GM10847 (cell line): Measurements from ENCODE around the gene RAP1GDS1.

Experiments
- POLR2A ChIP-seq: IDR thresholded peaks from 2 replicates; pipeline ENCODE4 v1.6.1; 2011; ENCODE audit not compliant: insufficient read length; ENCODE audit errors: extremely low read depth

RAP1GDS1 gene

DNA sequence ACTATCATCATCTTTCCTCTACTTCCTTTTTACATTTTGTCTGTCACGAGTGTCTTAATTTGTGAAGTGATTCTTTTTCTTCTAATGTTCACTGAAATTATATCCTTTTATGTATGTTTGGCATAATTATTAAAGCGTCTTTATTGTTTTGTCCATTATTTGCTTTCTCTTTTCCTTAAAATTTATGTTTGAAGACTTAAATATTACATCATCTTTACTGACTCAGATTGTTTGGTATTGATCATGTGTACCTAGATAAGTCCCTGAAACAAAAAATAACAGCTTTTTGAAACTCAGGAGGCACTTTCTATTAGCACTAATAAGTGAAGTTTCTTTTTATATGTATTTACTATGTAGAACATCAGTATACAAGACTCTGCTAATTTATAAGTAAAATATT is 120.1 kb downstream of the RAP1GDS1 start:
- TF ChIP-seq POLR2A: no peak

DNA sequence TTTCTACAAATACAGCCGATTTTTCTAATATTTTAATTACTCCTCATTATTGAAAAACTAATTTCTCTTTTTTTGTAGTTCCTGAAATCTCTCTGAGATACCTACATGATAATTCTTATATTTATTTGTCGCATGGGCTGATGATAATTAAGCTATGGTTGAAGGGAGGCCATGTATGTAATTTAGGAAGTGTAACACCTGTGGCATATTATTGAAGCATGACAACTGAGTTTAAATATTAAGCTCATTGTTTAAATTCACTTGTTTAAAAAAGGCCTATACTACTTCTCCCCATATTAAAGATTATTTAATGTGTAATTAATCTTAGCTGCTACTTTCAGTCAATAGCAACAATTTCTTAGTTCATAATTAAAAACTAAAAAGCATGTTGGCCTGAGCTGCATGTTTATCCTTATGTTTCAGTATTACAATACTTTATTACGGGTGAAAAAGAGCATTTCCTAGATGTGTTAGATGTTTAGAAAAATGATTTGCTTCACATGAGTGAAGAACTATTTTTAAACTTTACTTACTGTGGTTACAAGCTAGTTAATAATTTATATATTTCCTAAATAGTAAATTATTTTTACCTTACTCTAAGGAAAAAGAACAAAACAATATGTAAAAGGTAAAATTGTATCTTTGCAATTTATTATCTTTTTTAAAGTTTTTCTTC is 122.4 kb downstream of the RAP1GDS1 start:
- TF ChIP-seq POLR2A: no peak

DNA sequence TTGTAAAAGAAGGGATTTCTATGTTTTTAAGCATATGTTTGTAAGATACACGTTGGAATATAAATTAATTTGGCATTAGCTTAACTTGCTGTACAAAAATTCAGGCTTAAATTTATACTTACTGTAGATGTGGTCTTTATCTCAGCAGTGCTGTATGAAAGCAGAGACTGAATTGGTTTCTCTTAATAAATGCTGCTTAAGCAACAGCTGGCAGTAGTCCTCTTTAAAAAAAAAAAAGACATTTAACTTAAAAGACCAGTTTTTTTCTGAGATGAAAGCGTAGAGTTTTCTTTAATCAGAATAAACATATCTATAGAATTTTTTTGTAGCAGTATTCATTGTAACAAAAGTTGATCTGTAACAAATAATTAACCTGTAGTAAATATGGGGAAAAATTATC is 124.6 kb downstream of the RAP1GDS1 start:
- TF ChIP-seq POLR2A: no peak

GRCh38 chr4:98387345-98388026 is 126.3 kb downstream of the RAP1GDS1 start:
- no peak for TF ChIP-seq POLR2A

DNA sequence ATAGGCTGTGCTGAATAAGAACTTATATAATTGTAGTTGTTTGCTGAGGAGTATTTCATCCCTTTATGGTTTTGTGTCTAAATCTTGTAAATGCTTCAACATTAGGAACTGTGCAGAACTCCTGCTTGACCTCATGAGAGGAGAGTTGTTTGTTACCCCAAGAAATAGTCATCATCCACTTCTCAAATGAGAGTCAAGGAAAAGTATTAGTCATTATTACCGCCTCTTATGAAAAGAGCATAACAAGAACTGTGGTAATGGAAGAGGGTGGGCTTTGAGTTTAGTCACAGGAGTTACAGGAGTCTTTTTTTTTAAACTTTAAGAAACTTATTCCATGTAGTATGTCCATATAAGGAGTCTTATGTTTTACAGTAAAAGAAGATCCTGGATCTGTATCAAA is 132.9 kb downstream of the RAP1GDS1 start:
- TF ChIP-seq POLR2A: no peak

DNA sequence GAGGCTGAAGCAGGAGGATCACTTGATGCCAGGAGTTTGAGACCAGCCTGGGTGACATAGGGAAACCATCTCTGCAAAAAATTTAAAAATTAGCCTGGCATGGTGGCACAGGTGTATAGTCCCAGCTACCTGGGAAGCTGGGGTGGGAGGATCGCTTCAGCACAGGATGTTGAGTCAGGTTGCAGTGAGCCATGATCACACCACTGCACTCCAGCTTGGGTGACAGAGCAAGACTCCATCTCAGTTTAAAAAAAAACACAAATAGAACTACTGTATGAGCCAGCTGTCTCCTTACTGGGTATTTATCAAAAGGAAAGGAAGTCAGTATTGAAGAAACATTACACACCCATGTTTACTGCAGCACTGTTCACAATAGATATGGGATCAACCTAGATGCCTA is 138.7 kb downstream of the RAP1GDS1 start:
- no peak for TF ChIP-seq POLR2A

- TF ChIP-seq POLR2A: no peak
These were observed 145.6 kb downstream of the RAP1GDS1 start for GRCh38 chr4:98406819-98407218.

DNA sequence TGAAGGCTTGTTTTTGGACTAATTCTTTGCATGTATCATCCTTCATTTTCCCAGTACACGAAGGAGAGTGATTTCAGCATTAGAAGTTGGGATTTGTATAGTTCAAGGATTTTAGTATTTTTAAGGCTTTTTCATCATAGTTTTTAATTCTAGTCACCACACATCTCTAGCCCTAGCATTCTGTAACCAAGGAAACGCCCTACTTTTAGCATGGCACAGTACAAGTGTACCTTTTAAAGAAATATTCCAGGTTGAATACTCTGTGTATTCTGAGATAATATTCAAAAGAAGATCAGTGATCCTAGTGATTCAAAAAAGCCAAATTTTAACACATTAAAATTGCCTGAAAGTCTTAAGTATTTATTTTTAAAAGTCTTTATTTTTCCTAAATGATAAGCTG is 150.5 kb downstream of the RAP1GDS1 start:
- no peak for TF ChIP-seq POLR2A

- TF ChIP-seq POLR2A: no peak
These were observed 155.7 kb downstream of the RAP1GDS1 start for GRCh38 chr4:98416844-98417243.

DNA sequence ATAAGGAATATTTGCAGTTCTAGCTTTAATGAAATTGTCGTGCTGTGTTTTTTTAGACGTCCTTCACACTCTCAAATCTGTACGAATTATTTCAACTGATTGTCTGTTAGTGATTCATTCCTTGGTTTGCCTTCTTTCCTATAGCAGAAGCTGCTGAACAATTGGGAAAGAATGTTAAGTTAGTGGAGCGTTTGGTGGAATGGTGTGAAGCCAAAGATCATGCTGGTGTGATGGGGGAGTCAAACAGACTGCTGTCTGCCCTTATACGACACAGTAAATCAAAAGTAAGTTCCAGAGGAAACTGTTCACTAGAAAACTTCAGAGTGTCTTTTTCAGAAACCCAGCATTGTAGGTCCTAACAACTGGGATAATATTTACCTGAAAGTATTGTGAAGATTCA is 159.9 kb downstream of the RAP1GDS1 start:
- TF ChIP-seq POLR2A: no peak

DNA sequence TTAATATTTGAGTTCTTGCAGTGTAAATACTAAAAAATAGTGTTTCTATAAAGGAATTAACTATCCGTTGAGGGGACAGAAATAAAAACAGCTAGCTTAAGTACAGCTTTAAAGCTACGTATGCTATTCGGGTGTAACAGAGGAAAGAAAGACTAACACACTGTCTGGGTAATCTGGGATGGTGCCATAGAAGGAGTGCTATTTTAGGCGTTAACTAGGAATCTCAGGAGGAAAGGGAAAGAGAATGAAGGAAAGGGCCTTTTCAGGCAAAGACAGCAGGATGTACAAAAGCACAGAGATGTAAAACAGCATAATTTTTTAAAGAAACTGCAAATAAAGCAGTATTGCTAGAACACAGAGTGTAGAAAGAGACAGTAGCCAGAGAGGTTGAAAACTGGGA is 161.8 kb downstream of the RAP1GDS1 start:
- no peak for TF ChIP-seq POLR2A

DNA sequence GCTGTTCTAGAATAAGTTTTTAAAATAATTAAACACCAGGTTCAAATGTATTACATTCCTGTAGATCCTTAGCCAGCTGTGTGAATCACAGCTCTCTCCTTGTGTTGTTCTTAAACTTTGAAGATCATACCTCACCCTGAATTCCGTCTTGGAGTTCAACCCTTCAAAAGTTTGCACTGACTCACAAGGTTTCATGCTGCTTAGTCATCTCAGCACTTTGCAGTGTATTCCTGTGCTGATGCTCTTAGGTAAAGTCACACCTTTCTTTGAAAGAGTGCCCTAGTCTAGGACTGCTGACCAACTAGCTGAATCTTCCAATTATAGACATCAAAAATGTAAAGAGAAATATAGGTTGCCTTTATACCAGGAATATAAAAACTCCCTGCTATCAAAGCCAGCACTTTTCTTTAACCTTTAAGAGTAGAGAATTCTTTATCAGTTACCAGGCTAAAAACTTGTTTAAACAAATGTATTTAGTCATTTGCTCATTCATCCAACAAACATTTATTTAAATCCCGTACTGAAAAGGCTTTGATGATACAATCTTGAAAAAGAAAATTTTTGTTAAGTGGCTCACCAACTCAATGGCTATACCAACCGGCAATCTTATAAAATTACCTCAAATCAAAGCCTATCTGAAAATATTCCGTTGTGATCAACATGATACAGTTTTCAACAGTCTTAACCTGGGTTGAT is 169.7 kb downstream of the RAP1GDS1 start:
- no peak for TF ChIP-seq POLR2A

- TF ChIP-seq POLR2A: no peak
These were observed 172.5 kb downstream of the RAP1GDS1 start for GRCh38 chr4:98433691-98434090.

GRCh38 chr4:98434816-98435215 is 173.6 kb downstream of the RAP1GDS1 start:
- TF ChIP-seq POLR2A: no peak

DNA sequence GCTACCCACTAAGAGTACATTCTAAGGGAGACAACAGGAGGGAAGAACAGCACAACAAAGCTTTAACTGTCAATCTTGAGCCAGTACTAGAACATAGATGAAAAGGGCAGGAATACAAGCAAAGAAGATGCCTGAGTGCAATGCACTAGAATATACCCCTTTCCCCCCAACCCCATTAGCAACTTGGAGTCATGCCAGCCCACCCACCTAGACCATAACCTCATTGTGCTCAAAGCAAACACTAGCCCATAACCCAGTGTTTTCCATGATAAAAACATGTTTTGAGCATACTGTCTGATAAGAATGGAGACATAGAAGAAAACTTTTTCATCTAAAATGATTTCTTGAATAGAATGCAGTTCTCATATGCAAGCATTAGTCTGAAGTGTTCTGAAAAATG is 183.2 kb downstream of the RAP1GDS1 start:
- no peak for TF ChIP-seq POLR2A
